HepG2 (cell line): ENCODE results near the gene USP9X. TPM values are rescaled to one million over a fixed set of nuclear protein-coding genes. Genes with fewer than 3 reads are reported as not detected.

Source experiments
- ATAC-seq: fragments of 200-7000 bp; cut with Tn5 transposase; 3 replicates; pipeline ENCODE4 v1.9.1; 2020; ENCODE audit warnings: mild to moderate bottlenecking, moderate library complexity
- BruUV-seq: library from RNA; stranded (reverse); fragments of 400-500 nt; replicated peaks from 2 replicates; lab custom pipeline; 2021; lab: Mats Ljungman, UMichigan
- CTCF ChIA-PET: fragments of 300-600 bp; formaldehyde crosslinking; extraction: SDS; loops from one replicate; lab custom pipeline; 2021; ENCODE audit warnings: low total read pairs, inconsistent platforms, low intra/inter-chr PET ratio; lab: Yijun Ruan, JAX
- POLR2A ChIA-PET: fragments of 350-600 bp; sonication (Branson Sonifier 250); formaldehyde crosslinking; loops from one replicate; lab custom pipeline; 2020; ENCODE audit warnings: antibody characterized with exemption, inconsistent platforms; lab: Yijun Ruan, JAX
- DNase-seq: peaks from one replicate; pipeline ENCODE4 v3.0.0-alpha.2; 2015; ENCODE audit warnings: low spot score
- FAIRE-seq: peaks from 3 replicates; lab custom pipeline; 2011; peaks lifted over from hg19 to GRCh38; lab: Jason Lieb, UNC
- H2AFZ ChIP-seq: one replicate; pipeline ENCODE4 v1.6.1; 2011; ENCODE audit warnings: low read length, inconsistent platforms
- H3K27ac ChIP-seq: fragments of 300-600 bp; 3 replicates; pipeline ENCODE4 v1.8.0; 2011; ENCODE audit warnings: mixed run types, mild to moderate bottlenecking, mixed read lengths, low read length, inconsistent platforms; ENCODE audit not compliant: insufficient read depth; ENCODE audit errors: extremely low read length
- H3K27me3 ChIP-seq, 2 experiments: fragments of 200-600 bp in 1 of 2; 2 replicates in 1 of 2; 3 replicates in 1 of 2; pipeline versions ENCODE4 v1.6.0 to v1.8.0; 2011; ENCODE audit warnings: low read length in 2 of 2, mild to moderate bottlenecking in 2 of 2, moderate library complexity in 2 of 2, inconsistent platforms in 1 of 2; ENCODE audit not compliant: insufficient read depth in 2 of 2, control insufficient read depth in 1 of 2
- H3K36me3 ChIP-seq, 2 experiments: fragments of 200-600 bp in 1 of 2; replicated peaks in 1 of 2; 2 replicates in 1 of 2; 3 replicates in 1 of 2; pipeline versions ENCODE4 v1.5.1 to v1.8.0; 2011; ENCODE audit warnings: low read length in 2 of 2, inconsistent platforms in 1 of 2; ENCODE audit not compliant: insufficient read depth in 2 of 2, control insufficient read depth in 1 of 2
- H3K4me1 ChIP-seq: 2 replicates; pipeline ENCODE4 v1.5.1; 2012; ENCODE audit warnings: low read length, inconsistent platforms; ENCODE audit not compliant: insufficient read depth
- H3K4me2 ChIP-seq: 2 replicates; pipeline ENCODE4 v1.6.0; 2011; ENCODE audit warnings: low read depth, low read length, inconsistent platforms
- H3K4me3 ChIP-seq, 3 experiments: fragments of 200-600 bp in 1 of 3; sonication (generic), shearing (Covaris generic) in 1 of 3; replicated peaks in 1 of 3; 2 replicates each; pipeline ENCODE4 v1.5.1; 2011 to 2016; ENCODE audit warnings: low read length in 3 of 3, inconsistent platforms in 2 of 3, low read depth in 2 of 3, mild to moderate bottlenecking in 2 of 3, control low read depth in 1 of 3, mixed read lengths in 1 of 3; ENCODE audit not compliant: insufficient read depth in 1 of 3
- H3K79me2 ChIP-seq: one replicate; pipeline ENCODE4 v1.6.1; 2011; ENCODE audit warnings: low read length, inconsistent platforms; ENCODE audit not compliant: insufficient read depth
- H3K9ac ChIP-seq: 2 replicates; pipeline ENCODE4 v1.6.0; 2011; ENCODE audit warnings: mild to moderate bottlenecking, low read depth, low read length, inconsistent platforms; ENCODE audit not compliant: insufficient read depth
- H3K9me3 ChIP-seq: 2 replicates; pipeline ENCODE4 v1.5.1; 2012; ENCODE audit warnings: mild to moderate bottlenecking, low read length
- H4K20me1 ChIP-seq: 2 replicates; pipeline ENCODE4 v1.6.0; 2011; ENCODE audit warnings: inconsistent platforms, mild to moderate bottlenecking, low read length, moderate library complexity; ENCODE audit not compliant: insufficient read depth
- ARHGAP35 ChIP-seq: sonication (generic); formaldehyde crosslinking; IDR thresholded peaks from 2 replicates; pipeline ENCODE4 v1.9.0; 2022; ENCODE audit warnings: mild to moderate bottlenecking, inconsistent platforms, moderate library complexity, missing genetic modification reagents, borderline replicate concordance
- KDM2A ChIP-seq: sonication (generic); formaldehyde crosslinking; IDR thresholded peaks from 2 replicates; pipeline ENCODE4 v1.4.0; 2020; ENCODE audit warnings: low read depth, missing genetic modification reagents, borderline replicate concordance
- RELA ChIP-seq: sonication (generic); formaldehyde crosslinking; IDR thresholded peaks from 2 replicates; pipeline ENCODE4 v1.4.0; 2020; ENCODE audit warnings: missing genetic modification reagents
- REXO4 ChIP-seq: sonication (generic); formaldehyde crosslinking; IDR thresholded peaks from 2 replicates; pipeline ENCODE4 v1.8.0; 2022; ENCODE audit warnings: missing genetic modification reagents, mild to moderate bottlenecking, borderline replicate concordance
- SRSF9 ChIP-seq: fragments of 200-400 bp; formaldehyde crosslinking; IDR thresholded peaks from 2 replicates; pipeline ENCODE4 v1.6.1; 2018; ENCODE audit warnings: borderline replicate concordance, mild to moderate bottlenecking, low read depth, low read length; ENCODE audit not compliant: insufficient read depth, poor library complexity, severe bottlenecking
- STAG1 ChIP-seq: sonication (generic); formaldehyde crosslinking; IDR thresholded peaks from 2 replicates; pipeline ENCODE4 v1.4.0; 2020; ENCODE audit warnings: missing genetic modification reagents
- UBTF ChIP-seq: sonication (generic); formaldehyde crosslinking; IDR thresholded peaks from 2 replicates; pipeline ENCODE4 v1.4.0; 2020; ENCODE audit warnings: mild to moderate bottlenecking, missing genetic modification reagents
- ZBTB8A ChIP-seq: sonication (generic); formaldehyde crosslinking; IDR thresholded peaks from 2 replicates; pipeline ENCODE4 v1.4.0; 2020; ENCODE audit warnings: mild to moderate bottlenecking, low read depth, missing genetic modification reagents, borderline replicate concordance
- ZNF121 ChIP-seq: sonication (generic); formaldehyde crosslinking; IDR thresholded peaks from 2 replicates; pipeline ENCODE4 v1.5.0; 2020; ENCODE audit warnings: mild to moderate bottlenecking, missing genetic modification reagents
- ZNF253 ChIP-seq: sonication (generic); formaldehyde crosslinking; IDR thresholded peaks from 2 replicates; pipeline ENCODE4 v1.8.0; 2022; ENCODE audit warnings: mild to moderate bottlenecking, missing genetic modification reagents, borderline replicate concordance
- ZNF331 ChIP-seq: sonication (generic); formaldehyde crosslinking; IDR thresholded peaks from 2 replicates; pipeline ENCODE4 v1.4.0; 2020; ENCODE audit warnings: missing genetic modification reagents
- ZNF335 ChIP-seq: sonication (generic); formaldehyde crosslinking; IDR thresholded peaks from 2 replicates; pipeline ENCODE4 v1.4.0; 2020; ENCODE audit warnings: missing genetic modification reagents
- ZNF350 ChIP-seq: sonication (generic); formaldehyde crosslinking; IDR thresholded peaks from 2 replicates; pipeline ENCODE4 v1.4.0; 2020; ENCODE audit warnings: mild to moderate bottlenecking, low read depth, missing genetic modification reagents, borderline replicate concordance
- ZSCAN30 ChIP-seq: sonication (generic); formaldehyde crosslinking; IDR thresholded peaks from 2 replicates; pipeline ENCODE4 v1.5.0; 2020; ENCODE audit warnings: mild to moderate bottlenecking, missing genetic modification reagents
- WGBS: methylation state at CpG from one replicate; pipeline ENCODE4 v1.1.6; 2017; ENCODE audit warnings: low lambda C conversion rate; 5-methylcytosine and 5-hydroxymethylcytosine counted together
- in situ Hi-C: cut with HindIII; loops from 2 replicates; pipeline ENCODE4 v1.10.0; 2017; ENCODE audit warnings: low pct_unique_long_range_greater_than_20kb; ENCODE audit not compliant: extremely low pct_ligation_motif_present
- intact Hi-C: fragments of 100-400 bp; cut with micrococcal nuclease; formaldehyde crosslinking; loops from one replicate; pipeline ENCODE4 v1.10.0; 2022; ENCODE audit not compliant: unreplicated experiment
- polyA plus RNA-seq, 8 experiments: library from polyadenylated mRNA; depleted of rRNA in 3 of 8; stranded (reverse) in 7 of 8; unstranded in 1 of 8; fragments of >200 nt; fragmentation: Illumina TruSeq in 4 of 8; extraction: Trizol in 4 of 8; gene quantifications; 2 replicates each; pipeline versions ENCODE4 v1.2.1 to v1.2.3, GENCODE V29; 2011 to 2016; ENCODE audit warnings: low read depth in 4 of 8, missing spikeins in 1 of 8, mixed read lengths in 1 of 8; ENCODE audit not compliant: insufficient read depth in 1 of 8
- total RNA-seq, 5 experiments: library from RNA; depleted of rRNA; stranded (reverse); fragments of >200 nt; fragmentation: Illumina TruSeq; extraction: Trizol; gene quantifications; 2 replicates each; pipeline ENCODE4 v1.2.3, GENCODE V29; 2016; ENCODE audit warnings: low read depth in 1 of 5

Gene USP9X
- total and polyA plus RNA-seq, 2 of the 13 experiments (the other 11 are each of a cell fraction or from before 2014, with no cell fraction given) = 22.2 to 40.5 TPM

GRCh38 chrX:41240509-41240908 lies 155.3 kb downstream of the USP9X start:
- Histone ChIP-seq H3K27me3 (no peaks in the 10 kb centered on the region), H3K36me3 (no peaks in the 10 kb centered on the region), H2AFZ (no peak overlapping the region), H4K20me1 (no peaks in the 10 kb centered on the region), H3K9ac (no peak overlapping the region), H3K79me2 (no peaks in the 10 kb centered on the region), H3K4me3 (no peak overlapping the region), H3K4me1 (peaks cover 7% of the 10 kb centered on the region), H3K9me3 (no peaks in the 10 kb centered on the region), H3K27ac (no peak overlapping the region), H3K4me2 (no peak overlapping the region)
- ATAC-seq (no peak), DNase-seq (no peak), FAIRE-seq (no peak)
- intact Hi-C loops (no loop called here), in situ Hi-C loops (no loop called here)
- POLR2A ChIA-PET = no interaction called here
- 59% methylated on average over 3 of the region's 3 CpGs for WGBS
- no TSS peak for BruUV-seq
- CTCF ChIA-PET = no interaction called here
- no peak for TF ChIP-seq KDM2A (CRISPR knock-in tag)
- TF ChIP-seq STAG1 = no peak
- TF ChIP-seq RELA = no peak
- TF ChIP-seq REXO4 (CRISPR knock-in tag) = no peak
- TF ChIP-seq ZNF350 (CRISPR knock-in tag) = no peak
- TF ChIP-seq UBTF (CRISPR knock-in tag) = no peak
- TF ChIP-seq ZNF331 (CRISPR knock-in tag) = no peak
- no peak for TF ChIP-seq ZSCAN30 (CRISPR knock-in tag)
- no peak for TF ChIP-seq SRSF9
- TF ChIP-seq ZBTB8A (CRISPR knock-in tag) = no peak
- TF ChIP-seq ARHGAP35 = no peak
- no peak for TF ChIP-seq ZNF121 (CRISPR knock-in tag)
- TF ChIP-seq ZNF253 (CRISPR knock-in tag) = no peak
- no peak for TF ChIP-seq ZNF335 (CRISPR knock-in tag)
